Astrocyte (in vitro differentiated cells and primary cell): ENCODE data around the gene PBX1. TPM values are rescaled to one million over a fixed set of nuclear protein-coding genes. Genes with fewer than 3 reads are reported as not detected.
A peak's percentile ranks its signal among the peaks of the same experiment; 100 is the strongest.

Experiments used
- DNase-seq: peaks from one replicate; pipeline ENCODE4 v3.0.0-alpha.2; 2010; ENCODE audit warnings: low read depth
- FAIRE-seq: peaks from 2 replicates; lab custom pipeline; 2011; peaks lifted over from hg19 to GRCh38; lab: Jason Lieb, UNC
- H2AFZ ChIP-seq: 2 replicates; pipeline ENCODE4 v1.6.0; 2012; ENCODE audit warnings: low read depth, low read length, inconsistent platforms
- H3K27ac ChIP-seq: 2 replicates; pipeline ENCODE4 v1.5.1; 2011; ENCODE audit warnings: low read depth, low read length, inconsistent platforms
- H3K27me3 ChIP-seq: 2 replicates; pipeline ENCODE4 v1.6.0; 2011; ENCODE audit warnings: low read length, inconsistent platforms; ENCODE audit not compliant: insufficient read depth
- H3K36me3 ChIP-seq: 2 replicates; pipeline ENCODE4 v1.5.1; 2011; ENCODE audit warnings: low read length, inconsistent platforms; ENCODE audit not compliant: insufficient read depth
- H3K4me1 ChIP-seq: 2 replicates; pipeline ENCODE4 v1.5.1; 2011; ENCODE audit warnings: low read length, inconsistent platforms; ENCODE audit not compliant: insufficient read depth
- H3K4me2 ChIP-seq: 2 replicates; pipeline ENCODE4 v1.6.0; 2012; ENCODE audit warnings: low read length, inconsistent platforms
- H3K4me3 ChIP-seq: 2 replicates; pipeline ENCODE4 v1.5.1; 2011; ENCODE audit warnings: low read depth, mild to moderate bottlenecking, low read length, inconsistent platforms; ENCODE audit not compliant: insufficient read depth
- H3K79me2 ChIP-seq: 2 replicates; pipeline ENCODE4 v1.6.0; 2012; ENCODE audit warnings: mild to moderate bottlenecking, low read length, inconsistent platforms; ENCODE audit not compliant: insufficient read depth
- H3K9ac ChIP-seq: 2 replicates; pipeline ENCODE4 v1.6.0; 2012; ENCODE audit warnings: mild to moderate bottlenecking, low read length, inconsistent platforms
- H3K9me3 ChIP-seq: 2 replicates; pipeline ENCODE4 v1.5.1; 2012; ENCODE audit warnings: low read depth, mild to moderate bottlenecking, low read length, inconsistent platforms; ENCODE audit not compliant: insufficient read depth
- H4K20me1 ChIP-seq: 2 replicates; pipeline ENCODE4 v1.6.0; 2012; ENCODE audit warnings: low read length, inconsistent platforms; ENCODE audit not compliant: insufficient read depth
- H3K27ac Mint-ChIP-seq: one replicate; pipeline ENCODE4 v1.8.0; 2021; ENCODE audit warnings: mild to moderate bottlenecking, mixed read lengths; ENCODE audit not compliant: unreplicated experiment
- H3K27me3 Mint-ChIP-seq: one replicate; pipeline ENCODE4 v1.8.0; 2021; ENCODE audit warnings: low read depth, mixed read lengths; ENCODE audit not compliant: unreplicated experiment
- H3K36me3 Mint-ChIP-seq: one replicate; pipeline ENCODE4 v1.8.0; 2021; ENCODE audit warnings: low read depth, mixed read lengths; ENCODE audit not compliant: unreplicated experiment
- H3K4me1 Mint-ChIP-seq: one replicate; pipeline ENCODE4 v1.8.0; 2021; ENCODE audit warnings: low read depth, mixed read lengths; ENCODE audit not compliant: unreplicated experiment
- H3K4me3 Mint-ChIP-seq: one replicate; pipeline ENCODE4 v1.8.0; 2021; ENCODE audit warnings: mild to moderate bottlenecking, moderate library complexity, mixed read lengths; ENCODE audit not compliant: unreplicated experiment
- H3K9me3 Mint-ChIP-seq: one replicate; pipeline ENCODE4 v1.8.0; 2021; ENCODE audit warnings: mild to moderate bottlenecking, mixed read lengths; ENCODE audit not compliant: unreplicated experiment
- CTCF ChIP-seq: IDR thresholded peaks from 2 replicates; pipeline ENCODE4 v1.5.1; 2011; ENCODE audit warnings: low read depth, mild to moderate bottlenecking, inconsistent platforms, low read length, moderate library complexity; ENCODE audit not compliant: insufficient read depth
- EZH2 ChIP-seq: IDR thresholded peaks from 2 replicates; pipeline ENCODE4 v1.6.1; 2012; ENCODE audit warnings: mild to moderate bottlenecking, low read length, inconsistent platforms; ENCODE audit not compliant: insufficient read depth
- total RNA-seq: library from RNA; stranded (reverse); gene quantifications from 2 replicates; pipeline ENCODE4 v1.2.1, GENCODE V29; 2021

Gene PBX1
- total RNA-seq, 1 donor from 2014 or later, result 37.2 TPM

- Histone ChIP-seq H2AFZ (no peak overlapping the region), H3K4me1 (no peaks in the 10 kb centered on the region), H4K20me1 (peaks cover 25% of the 10 kb centered on the region), H3K27ac (no peak overlapping the region), H3K79me2 (peaks cover 4% of the 10 kb centered on the region), H3K9me3 (no peaks in the 10 kb centered on the region), H3K27me3 (no peaks in the 10 kb centered on the region), H3K4me2 (no peak overlapping the region), H3K4me3 (no peak overlapping the region), H3K36me3 (no peaks in the 10 kb centered on the region), H3K9ac (no peak overlapping the region)
- Mint-ChIP-seq H3K4me1 (peaks cover 28% of the 10 kb centered on the region), H3K9me3 (no peaks in the 10 kb centered on the region), H3K4me3 (no peak overlapping the region), H3K27me3 (no peaks in the 10 kb centered on the region), H3K27ac (peak overlapping the region; percentile 10), H3K36me3 (peaks cover 5% of the 10 kb centered on the region)
- TF ChIP-seq EZH2 (no peak), CTCF (no peak)
- no peak for DNase-seq
- no peak for FAIRE-seq
Measured at GRCh38 chr1:164671966-164672571, 113.1 kb downstream of the PBX1 start.

DNA sequence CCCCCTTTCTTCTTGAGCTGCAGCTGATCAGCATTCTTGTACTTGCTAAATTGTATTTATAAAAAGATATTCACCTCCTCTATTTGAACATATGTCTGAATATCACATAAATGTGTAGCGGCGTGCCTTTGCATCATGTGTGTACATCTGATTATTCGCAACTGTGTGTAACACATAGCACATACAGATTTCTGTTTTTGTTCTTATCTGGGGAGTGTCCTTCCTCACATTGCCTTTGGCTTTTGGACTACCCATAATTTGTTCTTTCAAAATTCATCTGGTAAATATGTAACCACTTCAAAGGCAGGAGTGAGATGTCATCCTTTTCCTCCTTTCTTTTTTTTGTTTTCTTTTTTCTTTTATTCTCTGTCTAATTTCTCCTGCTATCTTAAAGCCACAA, 113.6 kb downstream of the PBX1 start:
- no peak for TF ChIP-seq CTCF
- no peak for TF ChIP-seq EZH2
- no peak overlapping the region for H3K9ac ChIP-seq

GRCh38 chr1:164673584-164674214, 114.7 kb downstream of the PBX1 start:
- no peak overlapping the region for H2AFZ ChIP-seq
- Mint-ChIP-seq H3K9me3 (no peaks in the 10 kb centered on the region), H3K4me1 (peaks cover 28% of the 10 kb centered on the region), H3K27ac (no peak overlapping the region), H3K4me3 (no peak overlapping the region), H3K36me3 (peaks cover 8% of the 10 kb centered on the region), H3K27me3 (no peaks in the 10 kb centered on the region)
- no peak overlapping the region for H3K4me2 ChIP-seq
- H3K36me3 ChIP-seq, result no peaks in the 10 kb centered on the region
- no peaks in the 10 kb centered on the region for H3K27me3 ChIP-seq
- peaks cover 25% of the 10 kb centered on the region for H4K20me1 ChIP-seq
- no peak overlapping the region for H3K27ac ChIP-seq
- H3K4me1 ChIP-seq, result no peaks in the 10 kb centered on the region
- DNase-seq (no peak), FAIRE-seq (no peak)
- no peak overlapping the region for H3K4me3 ChIP-seq
- H3K9me3 ChIP-seq, result no peaks in the 10 kb centered on the region
- H3K79me2 ChIP-seq, result peaks cover 1% of the 10 kb centered on the region
- TF ChIP-seq CTCF (peak; percentile 49), EZH2 (no peak)
- H3K9ac ChIP-seq, result no peak overlapping the region

More for the DNA sequence above, 113.6 kb downstream of the PBX1 start:
- Histone ChIP-seq H4K20me1 (peaks cover 25% of the 10 kb centered on the region), H3K36me3 (no peaks in the 10 kb centered on the region), H3K4me2 (no peak overlapping the region), H3K27ac (no peak overlapping the region), H3K27me3 (no peaks in the 10 kb centered on the region), H3K9me3 (no peaks in the 10 kb centered on the region), H3K79me2 (peaks cover 4% of the 10 kb centered on the region), H3K4me3 (no peak overlapping the region), H2AFZ (no peak overlapping the region), H3K4me1 (no peaks in the 10 kb centered on the region)
- FAIRE-seq (no peak), DNase-seq (no peak)
- Mint-ChIP-seq H3K4me3 (no peak overlapping the region), H3K9me3 (no peaks in the 10 kb centered on the region), H3K36me3 (peaks cover 8% of the 10 kb centered on the region), H3K27ac (no peak overlapping the region), H3K4me1 (peaks cover 28% of the 10 kb centered on the region), H3K27me3 (no peaks in the 10 kb centered on the region)
